Osteocyte (in vitro differentiated cells): ENCODE data around the gene ACOXL. TPM values are rescaled to one million over a fixed set of nuclear protein-coding genes. Genes with fewer than 3 reads are reported as not detected.

Experiments used
- DNase-seq: peaks from one replicate; pipeline ENCODE4 v3.0.0; 2021; ENCODE audit warnings: mixed read lengths; ENCODE audit not compliant: unreplicated experiment; ENCODE audit errors: extremely low spot score
- H3K27ac Mint-ChIP-seq: one replicate; pipeline ENCODE4 v1.8.0; 2021; ENCODE audit warnings: mild to moderate bottlenecking, mixed read lengths; ENCODE audit not compliant: unreplicated experiment
- H3K27me3 Mint-ChIP-seq: one replicate; pipeline ENCODE4 v1.8.0; 2021; ENCODE audit warnings: mixed read lengths; ENCODE audit not compliant: unreplicated experiment
- H3K36me3 Mint-ChIP-seq: one replicate; pipeline ENCODE4 v1.8.0; 2021; ENCODE audit warnings: mixed read lengths; ENCODE audit not compliant: unreplicated experiment
- H3K4me1 Mint-ChIP-seq: one replicate; pipeline ENCODE4 v1.8.0; 2021; ENCODE audit warnings: mixed read lengths; ENCODE audit not compliant: unreplicated experiment
- H3K4me3 Mint-ChIP-seq: one replicate; pipeline ENCODE4 v1.8.0; 2021; ENCODE audit warnings: mild to moderate bottlenecking, moderate library complexity, mixed read lengths; ENCODE audit not compliant: unreplicated experiment
- H3K9me3 Mint-ChIP-seq: one replicate; pipeline ENCODE4 v1.8.0; 2021; ENCODE audit warnings: mixed read lengths; ENCODE audit not compliant: unreplicated experiment
- CTCF ChIP-seq: fragments of 200-600 bp; sonication (generic); IDR thresholded peaks from 2 replicates; pipeline ENCODE4 v1.5.0; 2021; ENCODE audit warnings: antibody characterized with exemption, mild to moderate bottlenecking, moderate library complexity
- total RNA-seq: library from RNA; stranded (reverse); gene quantifications from 2 replicates; pipeline ENCODE4 v1.2.1, GENCODE V29; 2021

ACOXL gene
- total RNA-seq, 1 donor from 2014 or later = not detected

DNA sequence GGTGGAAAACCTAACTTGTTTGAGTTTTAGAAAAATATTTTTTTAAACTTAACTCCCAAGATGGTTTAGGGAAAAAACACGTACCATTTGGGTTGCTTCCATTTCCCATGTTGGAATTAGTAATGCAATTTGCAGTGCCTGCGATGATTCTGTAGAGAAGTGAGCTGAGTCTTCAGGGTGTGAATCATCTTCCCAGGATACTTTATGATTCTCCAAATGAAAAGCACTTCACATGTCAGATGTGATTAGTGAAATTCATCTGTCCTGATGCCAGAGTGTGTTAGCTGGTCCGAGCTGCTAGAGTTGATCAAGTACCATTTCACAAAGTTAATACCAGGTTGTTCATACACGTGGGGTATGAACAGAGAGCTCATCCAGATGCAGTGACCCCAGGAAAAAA lies 59.1 kb downstream of the ACOXL start:
- peaks cover 90% of the 10 kb centered on the region for H3K27me3 Mint-ChIP-seq
- no peaks in the 10 kb centered on the region for H3K9me3 Mint-ChIP-seq
- no peaks in the 10 kb centered on the region for H3K36me3 Mint-ChIP-seq
- TF ChIP-seq CTCF = no peak
- H3K4me3 Mint-ChIP-seq = no peak overlapping the region
- DNase-seq = peak; percentile 23
- H3K4me1 Mint-ChIP-seq = no peaks in the 10 kb centered on the region
- H3K27ac Mint-ChIP-seq = no peak overlapping the region

DNA sequence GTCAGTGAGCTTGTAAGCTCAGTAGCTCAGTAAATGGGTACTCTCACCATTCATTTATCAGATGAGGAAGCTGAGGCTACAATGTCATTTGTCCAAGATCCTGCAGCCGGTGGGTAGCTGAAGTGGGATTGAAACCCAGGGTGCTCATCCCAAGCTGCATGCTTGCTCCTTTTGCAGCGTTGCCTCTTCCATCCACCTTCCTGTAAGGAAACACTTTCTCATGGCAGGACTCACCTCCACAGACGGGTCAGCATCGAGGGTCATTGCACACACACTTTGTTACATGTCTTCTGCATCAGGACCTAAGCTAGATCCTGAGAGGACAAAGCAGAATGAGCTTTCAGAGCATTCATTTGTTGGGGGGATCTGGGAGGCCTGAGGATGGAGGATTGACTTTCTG lies 60.7 kb downstream of the ACOXL start:
- no peaks in the 10 kb centered on the region for H3K9me3 Mint-ChIP-seq
- peaks cover 94% of the 10 kb centered on the region for H3K27me3 Mint-ChIP-seq
- DNase-seq = peak; percentile 56
- no peak for TF ChIP-seq CTCF
- H3K4me3 Mint-ChIP-seq = no peak overlapping the region
- no peak overlapping the region for H3K27ac Mint-ChIP-seq
- no peaks in the 10 kb centered on the region for H3K36me3 Mint-ChIP-seq
- H3K4me1 Mint-ChIP-seq = no peaks in the 10 kb centered on the region

- Mint-ChIP-seq H3K9me3 (no peaks in the 10 kb centered on the region), H3K27me3 (peaks cover 89% of the 10 kb centered on the region), H3K36me3 (no peaks in the 10 kb centered on the region), H3K4me1 (no peaks in the 10 kb centered on the region), H3K27ac (no peak overlapping the region), H3K4me3 (no peak overlapping the region)
- peak; percentile 36 for DNase-seq
- no peak for TF ChIP-seq CTCF
These were observed 62.0 kb downstream of the ACOXL start for GRCh38 chr2:110794390-110794789.

GRCh38 chr2:110794951-110795350 lies 62.6 kb downstream of the ACOXL start:
- H3K4me3 Mint-ChIP-seq = no peak overlapping the region
- no peak for TF ChIP-seq CTCF
- H3K27me3 Mint-ChIP-seq = peaks cover 84% of the 10 kb centered on the region

GRCh38 chr2:110796716-110797301 lies 64.4 kb downstream of the ACOXL start:
- Mint-ChIP-seq H3K27me3 (peaks cover 84% of the 10 kb centered on the region), H3K4me3 (no peak overlapping the region), H3K27ac (no peak overlapping the region), H3K36me3 (no peaks in the 10 kb centered on the region), H3K9me3 (no peaks in the 10 kb centered on the region), H3K4me1 (no peaks in the 10 kb centered on the region)
- TF ChIP-seq CTCF = no peak
- DNase-seq = no peak

More at GRCh38 chr2:110794951-110795350, 62.6 kb downstream of the ACOXL start:
- H3K9me3 Mint-ChIP-seq = no peaks in the 10 kb centered on the region
- peak; percentile 63 for DNase-seq
- H3K4me1 Mint-ChIP-seq = no peaks in the 10 kb centered on the region
- no peak overlapping the region for H3K27ac Mint-ChIP-seq
- no peaks in the 10 kb centered on the region for H3K36me3 Mint-ChIP-seq
